ENCODE data around the gene GAPT.

GRCh38 chr5:58458743-58459145 is 32.5 kb upstream of the GAPT start:
- TF ChIP-seq CEBPB (IDR thresholded peaks at IDR 0.05) (no peak), REST (IDR thresholded peaks at IDR 0.05; ENCODE audit: low read depth) (no peak), FOXM1 (IDR thresholded peaks at IDR 0.05; ENCODE audit: borderline replicate concordance, low read depth) (no peak), YY1 (IDR thresholded peaks at IDR 0.05; ENCODE audit: low read depth) (no peak), RAD21 (IDR thresholded peaks at IDR 0.05; ENCODE audit: low read depth) (no peak), CREB1 (IDR thresholded peaks at IDR 0.05; ENCODE audit: low read depth) (no peak), TAF1 (IDR thresholded peaks at IDR 0.05; ENCODE audit: low read depth) (no peak), NFIC (IDR thresholded peaks at IDR 0.05) (no peak), EP300 (IDR thresholded peaks at IDR 0.05; ENCODE audit: borderline replicate concordance) (no peak), MAX (IDR thresholded peaks at IDR 0.05) (no peak), USF1 (IDR thresholded peaks at IDR 0.05) (no peak), TCF12 (IDR thresholded peaks at IDR 0.05; ENCODE audit: low read depth) (no peak), EGR1 (IDR thresholded peaks at IDR 0.05) (no peak), TEAD4 (IDR thresholded peaks at IDR 0.05) (no peak)
